ENCODE measurements around the gene PTGIS.

DNA sequence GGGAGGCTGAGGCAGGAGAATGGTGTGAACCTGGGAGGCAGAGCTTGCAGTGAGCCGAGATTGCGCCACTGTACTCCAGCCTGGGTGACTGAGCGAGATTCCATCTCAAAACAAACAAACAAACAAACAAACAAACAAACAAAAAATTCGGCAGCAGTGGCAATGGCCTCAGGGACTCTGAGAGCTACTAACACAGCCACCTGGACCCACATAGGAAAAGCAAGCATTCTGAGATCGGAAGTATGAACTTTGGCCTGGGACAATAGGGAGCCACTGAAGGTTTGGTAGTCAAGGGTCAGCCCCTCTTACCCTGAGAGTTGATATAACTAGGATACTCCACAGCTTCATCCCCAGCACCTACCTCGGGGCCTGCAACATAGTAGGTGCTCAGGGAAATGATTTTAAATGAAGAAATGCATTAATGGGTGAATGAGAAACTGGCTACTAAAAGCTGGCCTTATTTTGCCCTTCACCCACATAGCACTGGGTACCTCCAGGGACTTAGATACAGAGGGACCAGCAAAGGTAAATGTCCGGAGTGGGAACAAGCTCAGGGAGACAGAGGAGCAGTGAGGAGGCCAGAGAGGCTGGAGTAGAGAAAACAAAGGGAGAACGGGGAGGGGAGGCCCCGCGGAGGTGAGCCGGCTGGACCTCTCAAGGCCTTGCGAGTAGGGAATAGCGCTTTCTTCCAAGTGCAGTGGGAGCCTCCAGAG is 46.6 kb upstream of the PTGIS start:
- TF ChIP-seq, protein P1, sequence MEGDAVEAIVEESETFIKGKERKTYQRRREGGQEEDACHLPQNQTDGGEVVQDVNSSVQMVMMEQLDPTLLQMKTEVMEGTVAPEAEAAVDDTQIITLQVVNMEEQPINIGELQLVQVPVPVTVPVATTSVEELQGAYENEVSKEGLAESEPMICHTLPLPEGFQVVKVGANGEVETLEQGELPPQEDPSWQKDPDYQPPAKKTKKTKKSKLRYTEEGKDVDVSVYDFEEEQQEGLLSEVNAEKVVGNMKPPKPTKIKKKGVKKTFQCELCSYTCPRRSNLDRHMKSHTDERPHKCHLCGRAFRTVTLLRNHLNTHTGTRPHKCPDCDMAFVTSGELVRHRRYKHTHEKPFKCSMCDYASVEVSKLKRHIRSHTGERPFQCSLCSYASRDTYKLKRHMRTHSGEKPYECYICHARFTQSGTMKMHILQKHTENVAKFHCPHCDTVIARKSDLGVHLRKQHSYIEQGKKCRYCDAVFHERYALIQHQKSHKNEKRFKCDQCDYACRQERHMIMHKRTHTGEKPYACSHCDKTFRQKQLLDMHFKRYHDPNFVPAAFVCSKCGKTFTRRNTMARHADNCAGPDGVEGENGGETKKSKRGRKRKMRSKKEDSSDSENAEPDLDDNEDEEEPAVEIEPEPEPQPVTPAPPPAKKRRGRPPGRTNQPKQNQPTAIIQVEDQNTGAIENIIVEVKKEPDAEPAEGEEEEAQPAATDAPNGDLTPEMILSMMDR (IDR thresholded peaks at IDR 0.05; ENCODE audit: insufficient read depth, low read length), result no peak
- TF ChIP-seq, protein P2, sequence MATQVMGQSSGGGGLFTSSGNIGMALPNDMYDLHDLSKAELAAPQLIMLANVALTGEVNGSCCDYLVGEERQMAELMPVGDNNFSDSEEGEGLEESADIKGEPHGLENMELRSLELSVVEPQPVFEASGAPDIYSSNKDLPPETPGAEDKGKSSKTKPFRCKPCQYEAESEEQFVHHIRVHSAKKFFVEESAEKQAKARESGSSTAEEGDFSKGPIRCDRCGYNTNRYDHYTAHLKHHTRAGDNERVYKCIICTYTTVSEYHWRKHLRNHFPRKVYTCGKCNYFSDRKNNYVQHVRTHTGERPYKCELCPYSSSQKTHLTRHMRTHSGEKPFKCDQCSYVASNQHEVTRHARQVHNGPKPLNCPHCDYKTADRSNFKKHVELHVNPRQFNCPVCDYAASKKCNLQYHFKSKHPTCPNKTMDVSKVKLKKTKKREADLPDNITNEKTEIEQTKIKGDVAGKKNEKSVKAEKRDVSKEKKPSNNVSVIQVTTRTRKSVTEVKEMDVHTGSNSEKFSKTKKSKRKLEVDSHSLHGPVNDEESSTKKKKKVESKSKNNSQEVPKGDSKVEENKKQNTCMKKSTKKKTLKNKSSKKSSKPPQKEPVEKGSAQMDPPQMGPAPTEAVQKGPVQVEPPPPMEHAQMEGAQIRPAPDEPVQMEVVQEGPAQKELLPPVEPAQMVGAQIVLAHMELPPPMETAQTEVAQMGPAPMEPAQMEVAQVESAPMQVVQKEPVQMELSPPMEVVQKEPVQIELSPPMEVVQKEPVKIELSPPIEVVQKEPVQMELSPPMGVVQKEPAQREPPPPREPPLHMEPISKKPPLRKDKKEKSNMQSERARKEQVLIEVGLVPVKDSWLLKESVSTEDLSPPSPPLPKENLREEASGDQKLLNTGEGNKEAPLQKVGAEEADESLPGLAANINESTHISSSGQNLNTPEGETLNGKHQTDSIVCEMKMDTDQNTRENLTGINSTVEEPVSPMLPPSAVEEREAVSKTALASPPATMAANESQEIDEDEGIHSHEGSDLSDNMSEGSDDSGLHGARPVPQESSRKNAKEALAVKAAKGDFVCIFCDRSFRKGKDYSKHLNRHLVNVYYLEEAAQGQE (IDR thresholded peaks at IDR 0.05; ENCODE audit: insufficient replicate concordance, low read depth), result no peak
- TF ChIP-seq SPI1 (IDR thresholded peaks at IDR 0.05; ENCODE audit: borderline replicate concordance, low read depth) (no peak), GABPA (IDR thresholded peaks at IDR 0.05; ENCODE audit: low read depth) (no peak), POLR2AphosphoS5 (IDR thresholded peaks at IDR 0.05; ENCODE audit: low read depth) (no peak)
